ENCODE results near the gene PRR16.

PRR16 gene

GRCh38 chr5:120463006-120463680 lies 957 bp upstream of the PRR16 start:
- no peak for DNase-seq (ENCODE audit: low read depth in 1 of 2, low spot score in 1 of 2)

GRCh38 chr5:120464627-120465435 lies 731 bp downstream of the PRR16 start:
- no peak for DNase-seq (ENCODE audit: low read depth in 1 of 2, low spot score in 1 of 2)

GRCh38 chr5:120465436-120465961 lies 1.4 kb downstream of the PRR16 start:
- no peak for DNase-seq (ENCODE audit: low read depth in 1 of 2, low spot score in 1 of 2)

- DNase-seq (ENCODE audit: low read depth in 1 of 2, low spot score in 1 of 2) = no peak
Measured at GRCh38 chr5:120466341-120467006, 2.4 kb downstream of the PRR16 start.

- no peak for DNase-seq (ENCODE audit: low read depth in 1 of 2, low spot score in 1 of 2)
Measured at GRCh38 chr5:120471971-120472370, 7.9 kb downstream of the PRR16 start.

GRCh38 chr5:120472911-120473310 lies 8.8 kb downstream of the PRR16 start:
- no peak for DNase-seq (ENCODE audit: low read depth in 1 of 2, low spot score in 1 of 2)

GRCh38 chr5:120473332-120473731 lies 9.2 kb downstream of the PRR16 start:
- no peak for DNase-seq (ENCODE audit: low read depth in 1 of 2, low spot score in 1 of 2)

GRCh38 chr5:120476063-120476462 lies 12.0 kb downstream of the PRR16 start:
- no peak for DNase-seq (ENCODE audit: low read depth in 1 of 2, low spot score in 1 of 2)

GRCh38 chr5:120479066-120479465 lies 15.0 kb downstream of the PRR16 start:
- no peak for DNase-seq (ENCODE audit: low read depth in 1 of 2, low spot score in 1 of 2)

- DNase-seq (ENCODE audit: low read depth in 1 of 2, low spot score in 1 of 2) = no peak
Measured at GRCh38 chr5:120499876-120500563, 35.9 kb downstream of the PRR16 start.

GRCh38 chr5:120502531-120502930 lies 38.4 kb downstream of the PRR16 start:
- DNase-seq (ENCODE audit: low read depth in 1 of 2, low spot score in 1 of 2) = no peak

- no peak for DNase-seq (ENCODE audit: low read depth in 1 of 2, low spot score in 1 of 2)
Measured at GRCh38 chr5:120503341-120503740, 39.2 kb downstream of the PRR16 start.

- DNase-seq (ENCODE audit: low read depth in 1 of 2, low spot score in 1 of 2) = no peak
Measured at GRCh38 chr5:120504057-120504456, 40.0 kb downstream of the PRR16 start.

- DNase-seq (ENCODE audit: low read depth in 1 of 2, low spot score in 1 of 2) = no peak
Measured at GRCh38 chr5:120507197-120507596, 43.1 kb downstream of the PRR16 start.

GRCh38 chr5:120507800-120508463 lies 43.8 kb downstream of the PRR16 start:
- no peak for DNase-seq (ENCODE audit: low read depth in 1 of 2, low spot score in 1 of 2)

- no peak for DNase-seq (ENCODE audit: low read depth in 1 of 2, low spot score in 1 of 2)
Measured at GRCh38 chr5:120509053-120509452, 45.0 kb downstream of the PRR16 start.

- DNase-seq (ENCODE audit: low read depth in 1 of 2, low spot score in 1 of 2) = no peak
Measured at GRCh38 chr5:120510098-120510637, 46.1 kb downstream of the PRR16 start.

- no peak for DNase-seq (ENCODE audit: low read depth in 1 of 2, low spot score in 1 of 2)
Measured at GRCh38 chr5:120510994-120511686, 47.0 kb downstream of the PRR16 start.

GRCh38 chr5:120512068-120512467 lies 48.0 kb downstream of the PRR16 start:
- DNase-seq (ENCODE audit: low read depth in 1 of 2, low spot score in 1 of 2) = no peak

All from stimulated activated CD4-positive, alpha-beta T cell treated with anti-CD3 and anti-CD28 coated beads, Interleukin-15, amount 100 ng/mL, for 1 hour (primary cell).